GM04503 (cell line): ENCODE data around the gene SAMD15.
"Not testable (repeated sequence)": the region's sequence is repeated elsewhere in the genome, so short reads cannot be mapped to it uniquely, and the experiment has no call there.

Experiments used
- DNase-seq: peaks from one replicate; pipeline ENCODE4 v3.0.0-alpha.2; 2012; ENCODE audit warnings: low read depth

The SAMD15 gene

DNA sequence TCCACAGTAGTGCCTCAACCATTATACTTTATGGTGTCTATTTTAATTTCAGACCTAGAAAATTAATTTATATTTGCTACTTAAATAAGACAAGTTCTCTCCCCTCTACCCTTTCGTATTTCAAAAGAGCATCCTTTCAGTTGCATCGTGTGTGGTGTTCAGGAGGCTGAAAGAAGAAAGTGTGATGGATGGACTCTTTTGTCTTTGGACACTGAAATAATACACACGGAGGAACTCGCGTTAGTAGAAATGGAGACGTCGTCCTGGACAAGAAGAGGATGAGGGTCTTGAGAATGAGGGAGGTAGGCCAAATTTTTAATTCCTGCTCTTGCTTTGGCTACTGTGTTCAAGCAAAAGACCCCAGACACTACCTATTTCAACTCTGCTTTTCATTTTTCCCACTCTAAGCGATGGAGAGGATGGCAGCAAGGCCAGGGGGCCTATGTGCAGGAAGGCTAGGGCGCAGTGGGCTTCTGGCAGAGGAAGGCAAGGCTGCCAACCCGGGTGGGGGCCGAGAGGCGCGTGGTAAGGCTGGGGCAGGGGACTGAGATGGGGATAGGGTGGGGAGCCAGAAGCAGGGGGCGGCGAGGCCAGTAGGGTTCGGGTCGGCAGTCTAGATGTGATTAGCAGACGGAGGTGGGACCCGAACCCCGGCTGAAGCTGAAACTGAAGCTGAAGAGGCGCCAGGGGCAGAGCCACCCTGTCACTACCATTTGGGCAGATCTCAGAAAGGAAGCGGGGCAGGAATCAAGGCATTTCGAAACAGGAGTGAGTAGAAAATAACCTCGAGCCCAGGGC is 1.0 kb upstream of the SAMD15 start:
- DNase-seq: no peak

DNA sequence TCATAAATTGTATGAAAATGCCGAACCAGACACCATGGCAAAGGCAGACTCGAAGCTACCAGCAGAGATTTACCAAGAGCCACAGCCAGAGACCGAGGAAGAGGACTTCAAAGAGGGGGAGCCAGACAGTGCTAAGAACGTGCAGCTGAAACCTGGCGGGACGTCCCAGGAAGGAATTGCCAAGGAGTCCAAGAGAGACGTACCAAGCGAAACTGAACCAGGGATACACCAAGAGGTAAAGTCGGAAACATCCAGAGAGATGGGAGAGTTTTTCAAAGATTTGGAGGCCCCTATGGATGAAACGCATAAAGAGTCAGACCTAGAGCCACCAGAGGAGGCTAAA is 294 bp downstream of the SAMD15 start:
- no peak for DNase-seq

DNA sequence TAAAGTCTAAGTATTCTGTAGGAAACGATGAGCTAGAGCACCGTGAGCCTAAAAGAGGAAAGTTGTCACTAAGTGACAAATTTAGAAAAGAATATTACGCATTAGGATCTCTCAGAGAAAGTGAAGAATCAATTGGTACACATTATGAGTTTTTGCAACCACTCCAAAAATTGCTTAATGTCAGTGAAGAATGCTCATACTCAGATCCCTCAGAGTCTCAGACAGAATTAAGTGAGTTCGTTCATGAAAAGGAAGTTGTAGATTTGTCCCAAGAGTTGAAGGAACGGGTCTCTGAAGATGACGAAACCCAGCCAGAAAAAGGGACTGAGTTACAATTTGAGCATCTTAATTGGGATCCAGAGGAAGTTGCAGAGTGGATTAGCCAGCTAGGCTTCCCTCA is 1.5 kb downstream of the SAMD15 start:
- no peak for DNase-seq

DNA sequence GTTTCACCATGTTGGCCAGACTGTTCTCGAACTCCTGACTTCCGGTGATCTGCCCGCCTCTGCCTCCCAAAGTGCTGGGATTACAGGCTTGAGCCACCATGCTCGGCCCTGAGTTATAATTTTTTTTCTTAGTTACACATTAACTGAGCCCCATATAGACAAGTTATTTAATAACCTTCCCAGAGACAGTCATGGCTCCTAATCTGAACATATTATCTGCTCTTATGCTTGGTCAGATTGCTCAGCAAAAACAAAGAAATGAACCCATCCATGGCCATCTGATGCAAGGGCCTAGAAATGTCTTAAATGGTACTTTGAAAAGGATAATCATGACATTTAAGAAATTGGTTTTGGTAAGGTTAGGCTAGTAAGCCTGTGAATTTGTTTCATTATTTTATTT is 13.0 kb downstream of the SAMD15 start:
- no peak for DNase-seq

DNA sequence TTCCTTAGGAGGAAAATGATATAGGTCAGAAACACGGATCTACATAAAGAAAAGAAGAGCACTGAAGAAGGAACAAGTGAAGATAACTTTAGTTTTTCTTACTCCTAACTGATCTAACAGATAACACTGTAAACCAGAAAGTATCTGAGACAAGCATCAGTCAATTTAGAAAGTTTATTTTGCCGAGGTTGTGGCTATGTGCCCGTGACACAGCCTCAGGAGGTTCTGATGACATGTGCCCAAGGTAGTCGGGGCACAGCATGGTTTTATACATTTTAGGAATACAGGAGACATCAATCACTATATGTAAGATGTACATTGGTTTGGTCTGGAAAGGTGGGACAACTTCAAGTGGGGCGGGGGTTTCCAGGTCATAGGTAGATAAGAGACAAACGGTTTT is 23.0 kb downstream of the SAMD15 start:
- no peak for DNase-seq

DNA sequence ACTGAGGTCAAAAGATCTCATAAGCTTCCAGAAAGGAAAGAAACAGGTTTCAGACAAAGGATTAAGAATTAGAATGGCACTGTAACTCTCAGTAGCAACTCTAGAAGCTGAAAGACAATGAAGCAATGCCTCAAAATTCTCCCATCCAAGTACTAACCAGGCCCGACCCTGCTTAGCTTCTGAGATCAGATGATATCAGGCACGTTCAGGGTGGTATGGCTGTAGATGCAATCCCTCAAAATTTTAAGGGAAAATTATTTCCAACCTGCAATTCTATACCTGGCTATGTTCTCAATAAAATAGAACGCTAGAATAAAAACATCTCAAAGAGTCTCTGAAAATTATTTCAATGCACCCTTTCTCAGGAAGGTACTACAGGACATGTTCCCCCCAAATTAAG is 26.6 kb downstream of the SAMD15 start:
- no peak for DNase-seq

DNA sequence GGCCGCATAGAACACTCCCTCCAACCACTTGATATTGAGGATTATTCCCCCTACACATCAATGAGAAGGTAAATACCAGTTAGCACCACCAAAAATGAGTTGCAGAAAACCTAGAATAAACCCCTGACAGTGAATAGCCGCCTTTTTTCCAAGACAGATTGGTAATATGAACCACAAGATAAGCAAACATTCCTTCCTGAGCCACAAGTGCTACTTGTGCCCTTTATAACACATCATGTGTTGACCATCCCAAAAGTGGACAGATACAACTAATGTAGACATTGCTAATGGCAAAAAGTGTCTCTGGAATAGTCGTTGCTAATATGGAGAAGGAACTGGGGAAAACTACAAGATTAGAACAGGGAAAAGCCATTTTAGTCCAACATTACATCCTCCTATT is 28.9 kb downstream of the SAMD15 start:
- no peak for DNase-seq

DNA sequence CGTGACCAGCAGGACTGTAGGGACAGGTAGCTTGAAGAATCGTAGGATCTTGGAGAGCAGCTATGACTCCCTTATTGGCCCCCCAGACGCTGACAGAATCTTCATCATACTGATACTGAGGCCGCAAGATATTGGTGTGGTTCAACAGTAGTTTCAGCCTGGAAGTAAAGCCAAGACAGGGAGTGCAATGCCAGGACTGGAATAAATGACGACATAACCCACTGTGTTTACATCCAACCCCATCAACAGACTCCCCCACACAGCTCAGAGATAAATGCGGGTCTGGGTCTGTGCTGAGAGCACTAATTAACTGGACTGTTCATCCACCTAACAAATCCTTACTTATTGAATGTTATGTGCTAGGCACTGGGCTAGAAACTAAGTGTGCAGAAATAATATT is 29.5 kb downstream of the SAMD15 start:
- DNase-seq: no peak

DNA sequence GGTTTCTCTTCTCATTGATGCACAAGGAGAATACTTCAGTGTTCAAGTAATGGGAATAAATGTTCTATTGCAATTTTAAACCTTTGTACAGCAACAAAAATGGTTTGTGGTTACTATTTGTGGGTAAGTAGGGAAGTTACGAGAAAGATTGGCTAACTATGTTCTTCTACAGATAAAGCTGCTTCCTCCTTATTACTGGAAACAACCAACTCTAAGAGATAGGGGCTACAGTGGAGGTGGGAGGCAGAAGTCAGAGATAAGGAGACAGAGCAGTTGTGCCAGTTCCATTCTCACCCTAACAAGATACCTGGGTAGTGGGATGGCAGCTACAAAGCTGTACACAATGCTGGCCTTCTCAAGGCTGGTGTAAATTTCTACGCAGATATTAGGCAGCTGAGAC is 30.0 kb downstream of the SAMD15 start:
- no peak for DNase-seq

DNA sequence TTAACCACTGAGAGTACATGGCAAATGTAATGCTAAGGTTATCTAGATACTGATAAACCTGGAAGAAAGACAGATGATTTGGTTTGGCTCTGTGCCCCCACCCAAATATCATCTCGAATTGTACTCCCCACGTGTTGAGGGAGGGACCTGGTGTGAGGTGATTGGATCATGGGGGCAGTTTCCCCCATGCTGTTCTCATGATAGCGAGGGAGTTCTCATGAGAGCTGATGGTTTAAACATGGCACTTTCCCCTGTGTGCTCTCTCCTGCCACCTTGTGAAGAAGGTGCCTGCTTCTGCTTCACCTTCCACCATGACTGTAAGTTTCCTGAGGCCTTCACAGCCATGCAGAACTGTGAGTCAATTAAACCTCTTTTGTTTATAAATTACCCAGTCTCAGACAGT is 32.0 kb downstream of the SAMD15 start:
- DNase-seq: no peak

DNA sequence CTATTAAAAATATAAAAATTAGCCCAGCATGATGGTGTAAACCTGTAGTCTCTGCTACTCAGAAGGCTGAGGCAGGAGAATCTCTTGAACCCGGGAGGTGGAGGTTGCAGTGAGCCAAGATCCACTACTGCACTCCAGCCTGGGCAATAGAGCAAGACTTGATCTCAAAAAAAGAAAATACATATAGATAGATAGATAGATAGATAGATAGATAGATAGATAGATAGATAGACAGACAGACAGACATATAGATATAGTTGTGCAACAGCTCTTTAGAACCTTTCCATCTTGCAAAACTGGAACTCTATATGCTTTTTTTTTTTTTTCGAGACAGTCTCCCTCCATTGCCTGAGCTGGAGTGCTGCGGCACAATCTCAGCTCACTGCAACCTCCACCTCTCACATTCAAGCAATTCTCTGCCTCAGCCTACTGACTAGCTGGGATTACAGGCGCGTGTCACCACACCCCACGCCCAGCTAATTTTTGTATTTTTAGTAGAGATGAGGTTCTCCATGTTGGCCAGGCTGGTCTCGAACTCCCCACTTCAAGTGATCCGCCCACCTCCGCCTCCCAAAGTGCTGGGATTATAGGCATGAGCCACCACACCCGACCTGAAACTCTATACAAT is 38.3 kb downstream of the SAMD15 start:
- DNase-seq: not testable (repeated sequence)

DNA sequence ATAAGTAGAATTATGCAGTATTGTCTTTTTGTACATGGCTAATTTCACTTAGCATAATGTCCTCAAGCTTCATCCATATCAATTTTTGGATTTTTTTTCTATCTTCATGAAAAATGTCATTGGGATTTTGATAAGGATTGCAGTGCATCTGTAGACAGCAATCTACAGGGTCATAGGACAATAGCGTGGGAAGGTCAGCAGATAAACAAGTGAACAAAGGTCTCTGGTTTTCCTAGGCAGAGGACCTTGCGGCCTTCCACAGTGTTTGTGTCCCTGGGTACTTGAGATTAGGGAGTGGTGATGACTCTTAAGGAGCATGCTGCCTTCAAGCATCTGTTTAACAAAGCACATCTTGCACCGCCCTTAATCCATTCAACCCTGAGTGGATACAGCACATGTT is 38.9 kb downstream of the SAMD15 start:
- not testable (repeated sequence) for DNase-seq

DNA sequence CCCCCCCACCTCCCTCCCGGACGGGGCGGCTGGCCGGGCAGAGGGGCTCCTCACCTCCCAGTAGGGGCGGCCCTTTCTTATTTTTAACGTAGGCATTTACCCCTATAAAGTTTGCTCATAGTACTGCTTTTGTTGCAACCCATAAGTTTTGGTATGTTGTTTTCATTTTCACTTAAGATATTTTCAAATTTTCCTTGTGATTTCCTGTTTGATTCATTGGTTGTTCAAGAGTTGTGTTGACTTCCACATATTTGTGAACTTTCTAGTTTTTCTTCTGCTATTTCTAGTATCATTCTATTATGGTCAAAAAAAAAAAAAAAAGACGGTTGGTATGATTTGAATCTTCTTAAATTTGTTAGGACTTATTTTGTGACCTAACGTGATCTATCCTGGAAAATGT is 39.7 kb downstream of the SAMD15 start:
- DNase-seq: no peak

DNA sequence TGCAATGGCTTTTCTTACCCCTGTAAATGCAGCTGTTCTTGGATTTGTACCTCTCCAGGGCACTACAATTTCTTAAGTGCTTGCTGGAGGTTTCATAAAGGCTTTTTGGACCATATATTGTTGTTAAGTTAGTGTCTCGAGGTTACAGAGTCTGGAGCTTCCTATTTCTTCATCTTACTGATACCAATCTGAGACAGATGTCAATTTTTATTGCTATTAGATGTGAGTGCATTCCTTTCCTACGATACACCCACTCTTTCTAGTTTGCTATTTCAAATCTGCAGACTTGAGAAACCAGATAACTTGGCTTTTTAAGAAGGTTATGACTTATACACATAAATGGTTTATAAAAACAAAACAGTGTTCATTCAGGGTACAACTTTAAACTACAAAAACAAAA is 44.0 kb downstream of the SAMD15 start:
- DNase-seq: peak; percentile 11

DNA sequence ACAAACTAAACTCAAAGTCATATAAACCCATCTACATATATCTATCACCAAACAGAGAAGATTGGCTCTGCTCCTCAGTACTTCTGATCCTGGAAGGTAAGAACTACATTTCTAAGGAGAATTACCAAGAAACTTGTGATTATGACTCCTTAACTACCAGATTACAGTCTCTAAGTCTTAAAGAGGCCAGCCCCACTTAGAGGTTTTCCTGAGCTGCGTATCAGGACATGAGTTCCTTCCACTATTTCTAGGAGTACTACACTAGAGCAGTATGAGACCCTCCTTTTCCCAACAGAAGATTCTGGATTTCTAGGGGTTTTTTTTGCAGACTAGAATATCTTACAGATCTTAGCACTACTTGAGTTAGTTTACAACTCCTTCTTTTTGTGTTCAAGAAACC is 46.2 kb downstream of the SAMD15 start, which contains the start of gene NOXRED1:
Gene NOXRED1, minus strand, starts transcription at position 101 of the 400 bp plus-strand sequence. CDS start 634 bp downstream, outside the sequence.
- DNase-seq: no peak

DNA sequence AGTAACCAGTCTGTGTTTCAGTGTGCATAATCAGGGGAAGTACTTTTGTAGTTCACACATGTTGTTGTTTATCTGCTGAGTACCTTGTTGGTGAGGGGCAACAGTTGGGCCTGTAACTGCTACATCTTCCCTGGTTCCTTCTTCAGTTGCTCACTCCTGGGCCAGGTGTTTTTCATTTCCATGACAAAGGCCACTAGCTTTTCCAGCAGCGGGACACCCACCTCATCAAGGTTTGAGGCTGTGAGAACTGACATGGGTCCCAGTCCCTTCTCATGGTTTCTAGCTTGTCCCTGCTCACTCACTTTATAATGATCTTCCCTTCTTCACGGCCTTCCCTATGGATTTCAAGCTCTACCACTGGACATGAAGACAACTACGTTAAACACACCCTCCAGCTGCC is 47.7 kb downstream of the SAMD15 start:
- no peak for DNase-seq

DNA sequence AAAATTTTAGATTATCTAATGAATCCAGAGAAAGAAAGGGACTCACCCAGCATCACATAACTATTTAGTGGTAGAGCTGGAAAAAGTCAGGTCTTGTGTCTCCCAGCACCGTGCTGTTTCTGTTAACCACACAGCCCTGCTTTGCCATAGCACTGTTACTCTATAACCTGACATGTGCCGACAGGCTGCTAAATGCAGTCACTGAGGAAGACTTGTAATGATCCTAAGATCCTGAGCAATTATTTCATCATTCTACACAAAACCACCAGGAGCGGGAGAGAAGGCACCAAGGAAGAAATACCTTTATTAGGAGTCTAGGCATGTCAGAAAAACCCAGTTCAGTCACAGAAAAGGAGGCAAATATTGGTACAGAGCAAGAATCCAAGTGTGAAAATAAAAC is 49.2 kb downstream of the SAMD15 start:
- DNase-seq: no peak

DNA sequence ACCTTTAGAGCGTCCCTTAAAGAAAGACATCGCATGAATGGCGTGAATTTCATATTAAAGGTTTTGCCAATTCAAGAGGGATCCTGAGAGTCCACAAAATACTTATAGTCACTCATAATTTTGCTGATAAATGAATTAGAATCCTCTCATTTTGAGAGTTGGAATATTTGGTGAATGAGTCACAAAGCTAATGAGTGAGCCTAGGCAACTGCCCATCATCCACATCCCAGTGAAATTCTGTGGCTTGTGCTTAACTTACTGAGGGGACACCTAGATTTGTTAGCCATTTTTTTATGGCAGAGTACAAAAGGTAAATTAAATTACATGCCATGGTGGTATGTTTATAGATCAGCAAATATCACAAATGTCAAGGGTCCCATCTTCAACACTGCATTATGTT is 58.9 kb downstream of the SAMD15 start:
- DNase-seq: no peak

DNA sequence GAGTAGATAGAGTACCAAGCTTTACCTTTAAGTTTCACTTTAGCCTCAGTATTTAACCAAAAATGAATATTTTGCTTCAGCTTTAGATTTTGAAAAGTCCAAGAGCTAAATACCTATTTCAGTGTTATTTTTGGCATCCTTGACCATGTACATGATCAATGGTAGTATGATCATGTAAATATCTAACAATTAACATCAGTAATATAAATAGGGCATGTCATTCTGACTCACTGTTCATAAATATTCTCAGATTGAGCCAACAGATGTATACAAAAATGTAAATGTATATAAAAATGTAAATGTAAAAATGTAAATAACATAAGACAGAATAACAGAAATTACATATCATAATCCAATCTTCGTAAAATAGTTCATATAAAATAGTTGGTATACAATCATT is 61.4 kb downstream of the SAMD15 start:
- DNase-seq: no peak

DNA sequence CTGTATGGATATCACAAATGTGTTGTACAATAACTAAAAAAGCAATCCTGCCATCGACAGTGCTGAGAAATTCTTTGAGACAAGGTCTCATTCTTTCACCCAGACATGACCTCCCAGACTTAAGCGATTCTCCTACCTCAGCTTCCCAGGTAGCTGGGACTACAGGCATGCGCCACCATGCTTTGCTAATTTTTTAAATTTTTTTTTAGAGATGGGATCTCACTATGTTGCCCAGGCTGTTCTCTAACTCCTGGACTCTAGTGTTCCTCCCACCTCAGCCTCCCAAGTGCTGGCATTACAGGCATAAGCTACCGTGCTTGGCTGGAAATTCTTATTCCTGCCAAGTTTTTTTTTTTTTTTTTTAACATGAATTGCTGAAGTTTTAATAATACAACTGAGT is 62.7 kb downstream of the SAMD15 start:
- no peak for DNase-seq
